HG03103 (cell line): ENCODE measurements around the gene KRTAP10-2.
"Not testable (repeated sequence)": the region's sequence is repeated elsewhere in the genome, so short reads cannot be mapped to it uniquely, and the experiment has no call there.

Source experiments
- ATAC-seq: cut with Tn5 transposase; IDR thresholded peaks from one replicate; pipeline ENCODE4 v1.9.1; 2021; ENCODE audit warnings: low read depth; ENCODE audit not compliant: unreplicated experiment

Gene KRTAP10-2

GRCh38 chr21:44568261-44568660 lies 17.0 kb upstream of the KRTAP10-2 start:
- ATAC-seq, result no peak

- ATAC-seq, result no peak
Measured at GRCh38 chr21:44567481-44568171, 16.3 kb upstream of the KRTAP10-2 start.

GRCh38 chr21:44566403-44566802 lies 15.1 kb upstream of the KRTAP10-2 start:
- ATAC-seq, result no peak

GRCh38 chr21:44564886-44565598 lies 13.7 kb upstream of the KRTAP10-2 start:
- ATAC-seq, result no peak

DNA sequence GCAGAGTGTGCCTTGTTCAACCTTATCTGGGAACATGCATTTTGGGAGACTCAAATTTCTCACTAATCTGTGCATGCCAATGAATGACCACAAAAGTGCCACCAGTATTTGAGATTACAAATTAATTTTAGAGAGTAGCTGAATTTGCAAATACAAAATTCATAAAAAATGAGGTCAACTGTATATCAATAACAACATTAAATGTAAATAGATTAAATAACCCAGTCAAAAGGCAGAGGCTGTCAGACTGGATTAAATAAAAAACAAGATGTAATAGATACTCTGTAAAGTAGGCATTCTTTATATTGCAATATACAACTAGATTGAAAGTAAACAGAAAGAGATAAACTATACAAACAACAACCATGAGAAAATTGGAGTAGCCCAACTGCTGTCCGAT lies 12.8 kb upstream of the KRTAP10-2 start:
- ATAC-seq, result no peak

DNA sequence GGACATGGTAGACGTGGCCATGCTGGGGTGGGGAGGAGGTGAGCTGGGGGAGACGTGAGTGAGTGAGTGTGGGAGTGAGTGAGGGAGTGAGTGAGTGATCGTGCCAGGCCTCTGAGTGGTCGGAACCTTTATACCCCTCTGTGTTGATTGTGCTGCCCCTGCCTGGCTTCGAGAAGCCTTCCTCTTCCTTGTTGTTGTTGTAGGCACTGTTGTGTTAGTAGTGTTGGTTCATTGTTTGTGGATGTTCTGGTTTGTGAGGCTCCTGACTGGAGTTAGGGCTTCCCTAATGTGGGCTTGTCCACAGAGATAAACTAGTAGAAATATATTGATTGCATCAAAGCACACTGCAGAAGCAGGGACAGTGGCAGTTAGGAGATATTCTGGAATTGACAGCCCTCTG lies 7.4 kb upstream of the KRTAP10-2 start, which contains the start of gene KRTAP10-3:
TSS of gene KRTAP10-3 (minus strand) at position 101 of the 400 bp plus-strand sequence. CDS start at position 21, 80 bp downstream.
- no peak for ATAC-seq

GRCh38 chr21:44558329-44558675 lies 7.0 kb upstream of the KRTAP10-2 start:
- ATAC-seq, result not testable (repeated sequence)

GRCh38 chr21:44557491-44558328 lies 6.4 kb upstream of the KRTAP10-2 start:
- ATAC-seq, result no peak

DNA sequence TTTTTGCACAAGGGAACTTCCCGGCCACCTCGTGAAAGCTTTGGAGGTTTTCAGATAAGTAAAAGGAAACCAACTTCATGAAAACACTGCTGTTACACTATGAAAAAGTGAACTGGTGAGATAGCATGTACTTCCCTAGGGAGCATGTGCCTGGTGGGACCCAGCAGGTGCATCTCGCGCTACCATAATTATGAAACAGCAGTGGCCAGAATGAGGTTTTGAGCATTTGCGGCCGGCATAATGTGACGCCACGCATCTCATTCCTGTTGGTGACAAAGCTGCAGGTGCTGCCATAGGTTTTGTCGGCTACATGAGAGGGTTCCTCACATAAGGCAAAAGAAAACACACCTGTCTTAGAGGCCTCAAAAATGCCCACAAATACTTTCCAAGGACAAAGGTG lies 5.6 kb upstream of the KRTAP10-2 start:
- ATAC-seq, result no peak

DNA sequence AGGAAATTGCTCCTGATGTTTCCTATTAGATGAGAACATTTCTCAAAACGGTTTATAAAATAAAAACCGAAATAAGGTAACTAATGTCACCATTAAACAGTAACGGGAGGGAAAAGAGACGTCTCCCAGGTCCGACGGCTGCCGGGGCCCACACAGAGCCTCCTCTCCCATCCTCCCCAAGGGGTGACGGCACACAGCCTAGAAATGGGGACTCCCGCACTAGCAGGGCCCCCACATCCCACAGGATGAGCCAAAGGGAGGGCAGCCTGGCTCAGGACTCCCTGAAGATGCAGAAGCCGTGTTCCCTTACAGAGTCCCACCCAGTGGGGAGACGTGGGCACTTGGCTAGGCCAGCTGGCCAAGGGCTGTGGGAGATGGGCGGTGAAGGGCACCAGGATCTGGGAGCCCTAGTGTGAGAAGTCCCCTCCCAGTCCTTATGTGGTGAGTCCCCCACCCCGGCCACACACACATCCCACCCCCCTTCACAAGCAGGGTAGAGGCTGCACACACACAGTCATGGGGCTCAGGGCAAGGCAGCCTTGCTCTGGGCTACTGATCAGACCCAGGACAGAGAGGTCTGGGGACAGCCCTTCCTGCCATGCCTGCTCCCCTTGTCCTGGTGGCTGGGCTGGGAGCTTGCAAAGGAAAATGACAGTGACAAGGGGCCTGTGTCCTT lies 4.0 kb upstream of the KRTAP10-2 start:
- ATAC-seq, result no peak

GRCh38 chr21:44552681-44553080 lies 1.4 kb upstream of the KRTAP10-2 start:
- ATAC-seq, result no peak

DNA sequence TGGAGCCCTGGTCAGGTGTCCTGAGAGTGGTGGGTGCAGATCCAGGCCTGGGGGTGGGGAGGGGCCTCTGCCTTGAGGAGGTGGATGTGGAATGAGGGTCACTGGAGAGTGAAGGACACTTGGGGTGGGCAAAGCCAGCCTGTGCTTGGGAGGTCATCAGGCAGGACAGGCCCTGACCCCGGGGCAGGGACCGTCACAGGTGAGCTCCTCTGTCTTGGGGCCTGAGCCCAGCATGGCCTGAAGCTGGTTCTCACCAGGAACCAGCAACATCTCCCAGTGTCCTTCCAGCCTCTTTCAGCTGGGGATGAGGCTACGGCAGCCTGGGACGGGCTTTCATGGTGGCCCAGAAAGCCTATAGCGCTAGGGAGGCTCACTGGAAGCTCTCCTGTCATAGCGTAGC lies 831 bp upstream of the KRTAP10-2 start:
- no peak for ATAC-seq

- no peak for ATAC-seq
Measured at GRCh38 chr21:44550807-44551206, 498 bp downstream of the KRTAP10-2 start.

- not testable (repeated sequence) for ATAC-seq
Measured at GRCh38 chr21:44550285-44550684, 1.0 kb downstream of the KRTAP10-2 start.

DNA sequence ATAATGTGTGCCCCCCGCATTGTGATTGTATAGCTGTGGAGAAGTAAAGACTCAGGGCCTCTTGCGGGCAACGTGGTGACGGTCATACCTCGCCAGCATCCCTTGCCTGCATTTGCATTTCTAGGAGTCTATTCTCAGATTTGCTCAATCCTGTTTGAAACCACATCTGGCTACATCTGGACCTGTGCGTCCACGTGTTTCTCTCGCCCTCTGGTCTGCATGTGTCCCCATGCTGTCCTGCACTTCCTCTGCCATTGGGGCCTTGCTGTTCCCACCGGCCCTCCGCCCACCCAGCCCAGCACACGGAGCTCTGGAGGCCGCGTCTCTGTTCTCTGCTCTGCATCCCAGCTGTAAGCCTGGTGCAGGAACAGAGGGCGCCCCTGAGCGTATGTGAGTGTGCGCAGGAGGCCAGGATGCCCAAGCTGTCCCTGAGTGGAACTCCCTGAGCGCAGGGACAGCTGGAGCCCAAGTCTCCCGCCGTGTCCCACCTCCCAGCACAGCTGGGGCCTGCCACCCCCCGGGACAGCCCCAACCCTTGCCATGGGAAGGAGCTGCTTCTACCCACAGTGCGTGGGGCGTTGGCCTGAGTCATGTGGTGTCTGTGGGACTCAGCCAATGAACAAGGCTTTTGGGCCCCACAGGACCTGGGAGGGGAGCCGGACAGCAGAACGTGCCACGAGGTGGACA lies 1.6 kb downstream of the KRTAP10-2 start:
- no peak for ATAC-seq

DNA sequence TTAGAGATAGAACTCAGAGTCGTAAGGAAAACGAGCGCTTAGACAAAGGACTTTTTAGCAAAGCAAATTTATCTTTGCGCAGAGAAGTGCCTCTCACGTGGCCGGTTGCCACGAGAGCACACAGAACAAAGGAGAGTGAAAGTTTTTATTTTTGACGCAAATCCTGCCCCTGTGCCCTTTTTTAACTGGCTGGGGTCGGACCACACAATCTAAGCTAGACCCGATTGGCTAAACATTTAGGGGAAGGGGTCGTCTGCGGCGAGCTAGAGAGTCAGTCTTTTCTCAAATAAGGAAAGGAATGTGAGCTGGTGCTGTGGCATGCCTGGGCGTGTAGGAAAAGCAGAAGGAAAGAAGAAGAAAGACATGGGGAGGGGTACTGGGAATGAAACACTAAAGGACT lies 2.4 kb downstream of the KRTAP10-2 start:
- ATAC-seq, result no peak

DNA sequence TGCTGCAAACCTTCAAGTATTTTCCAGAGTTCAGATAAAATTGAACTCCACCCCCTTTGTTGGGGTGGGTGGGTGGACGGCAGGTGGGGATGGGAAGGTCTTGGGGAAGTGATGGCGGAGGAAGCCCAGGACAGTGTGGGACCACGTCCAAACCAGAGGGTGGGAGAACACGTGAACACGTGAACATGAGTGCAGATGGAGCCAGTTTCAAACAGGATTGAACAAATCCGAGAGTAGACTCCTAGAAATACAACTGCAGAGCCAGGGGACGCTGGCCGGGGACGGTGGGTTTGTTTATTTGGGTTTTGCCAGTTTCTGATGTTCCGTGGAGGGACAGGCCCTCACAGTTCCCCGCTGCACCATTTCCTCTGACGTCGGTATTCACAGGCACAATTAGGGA lies 2.9 kb downstream of the KRTAP10-2 start:
- no peak for ATAC-seq

GRCh38 chr21:44547656-44548331 lies 3.5 kb downstream of the KRTAP10-2 start:
- ATAC-seq, result no peak

DNA sequence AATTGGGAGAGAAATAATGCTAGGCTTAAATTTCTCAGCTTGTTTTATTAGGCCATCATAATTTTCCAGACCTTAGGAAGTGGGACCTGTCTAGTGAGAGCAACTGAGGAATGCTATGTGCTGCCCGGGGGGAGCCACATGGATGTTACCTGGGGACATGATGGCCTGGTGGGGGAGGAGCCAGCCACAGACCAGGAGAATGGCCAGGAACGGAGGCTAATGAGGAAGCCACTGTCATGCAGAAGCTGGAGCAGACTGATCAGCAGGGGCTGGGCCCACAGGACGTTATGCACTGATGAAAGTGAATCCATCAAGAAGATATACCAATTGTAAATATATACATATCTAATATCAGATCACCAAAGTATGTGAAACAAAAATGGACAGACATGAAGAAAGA lies 6.7 kb downstream of the KRTAP10-2 start:
- no peak for ATAC-seq

GRCh38 chr21:44542716-44543115 lies 8.6 kb downstream of the KRTAP10-2 start:
- ATAC-seq, result no peak
